Urothelium cell line (cell line): ENCODE data around the gene SLC37A4.

Experiments
- DNase-seq: peaks from one replicate; pipeline ENCODE4 v3.0.0; 2011; ENCODE audit warnings: low spot score, mixed read lengths
- FAIRE-seq: peaks from 2 replicates; lab custom pipeline; 2011; peaks lifted over from hg19 to GRCh38; lab: Jason Lieb, UNC

The SLC37A4 gene

GRCh38 chr11:118979434-118979833 lies 51.2 kb downstream of the SLC37A4 start:
- DNase-seq (no peak), FAIRE-seq (no peak)

- DNase-seq (no peak), FAIRE-seq (no peak)
Observed at GRCh38 chr11:118975771-118976709, 54.6 kb downstream of the SLC37A4 start.
